Activated gamma-delta T cell treated with Interleukin-2 at 50 U/mL for 16 hours (primary cell): ENCODE results near the gene CHD6.

ENCODE experiments used
- DNase-seq: peaks from one replicate; pipeline ENCODE4 v3.0.0-alpha.2; 2020

Gene CHD6

DNA sequence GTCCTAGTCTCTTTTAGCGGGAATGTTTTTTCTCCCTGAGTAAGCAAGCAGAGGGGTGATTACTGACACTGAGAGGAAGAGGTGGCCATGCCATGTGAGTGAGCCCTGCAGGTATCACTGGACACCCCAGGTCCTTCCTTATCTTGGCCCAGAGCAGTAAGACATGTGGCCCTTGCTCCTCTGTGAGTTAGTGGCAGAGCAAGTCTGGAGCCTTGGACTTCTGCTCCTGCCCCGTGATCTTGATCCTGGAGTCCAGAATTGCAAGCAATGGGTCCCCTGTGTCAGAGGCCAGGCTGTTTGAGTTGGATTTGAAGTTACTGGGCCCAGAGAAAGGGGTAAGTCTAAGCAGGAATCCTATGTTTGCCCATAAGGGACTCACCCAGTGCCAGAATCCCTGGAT lies 159.4 kb downstream of the CHD6 start:
- DNase-seq, result no peak

DNA sequence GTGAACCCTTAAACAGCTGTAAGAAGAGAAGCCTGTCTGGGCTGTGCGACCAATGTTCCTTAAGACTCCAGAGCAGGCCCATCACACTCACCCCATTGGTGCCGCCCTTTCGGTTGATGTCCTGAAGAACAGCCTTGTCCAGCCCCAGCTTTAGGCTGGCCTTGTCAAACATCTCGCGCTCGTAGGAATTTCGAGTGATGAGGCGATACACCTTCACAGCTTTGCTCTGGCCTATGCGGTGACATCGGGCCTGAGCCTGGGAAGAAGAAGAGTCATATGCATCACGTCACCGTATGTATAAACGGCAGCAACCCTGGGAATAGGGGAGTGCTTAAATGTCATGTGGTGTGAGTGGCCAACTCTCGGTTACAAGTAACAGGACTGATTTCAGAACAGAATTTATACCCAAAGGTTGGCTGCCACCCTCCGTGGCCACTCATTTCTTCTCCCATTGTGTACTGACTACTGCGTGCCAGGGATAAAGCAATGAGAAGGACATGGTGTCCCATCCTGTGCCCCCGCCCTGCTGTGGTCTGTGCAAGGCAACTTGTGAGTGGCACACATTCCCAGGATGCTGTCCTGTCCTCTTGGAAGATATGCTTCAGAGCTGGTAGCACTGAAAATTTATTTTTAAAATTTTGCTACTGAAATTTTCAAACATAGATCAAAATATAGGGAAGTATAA lies 160.9 kb downstream of the CHD6 start:
- no peak for DNase-seq

DNA sequence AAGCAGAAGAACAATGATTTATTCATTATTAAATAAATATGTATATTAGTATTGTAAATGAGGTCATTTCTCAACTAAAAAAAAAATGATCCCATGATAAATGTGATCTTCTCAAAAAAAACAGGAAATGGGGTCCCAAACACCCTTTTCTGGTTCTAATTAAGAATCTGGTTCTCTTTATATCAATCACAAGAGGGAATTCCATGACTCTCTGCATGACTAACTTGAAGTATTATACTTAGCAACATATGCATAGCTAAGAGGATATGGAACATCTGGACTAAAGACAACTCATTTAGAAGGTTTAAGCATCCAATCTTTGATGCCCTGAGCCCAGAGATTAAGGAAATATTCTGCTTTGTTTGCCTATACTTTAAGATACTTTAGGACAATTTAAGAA lies 161.8 kb downstream of the CHD6 start:
- no peak for DNase-seq

DNA sequence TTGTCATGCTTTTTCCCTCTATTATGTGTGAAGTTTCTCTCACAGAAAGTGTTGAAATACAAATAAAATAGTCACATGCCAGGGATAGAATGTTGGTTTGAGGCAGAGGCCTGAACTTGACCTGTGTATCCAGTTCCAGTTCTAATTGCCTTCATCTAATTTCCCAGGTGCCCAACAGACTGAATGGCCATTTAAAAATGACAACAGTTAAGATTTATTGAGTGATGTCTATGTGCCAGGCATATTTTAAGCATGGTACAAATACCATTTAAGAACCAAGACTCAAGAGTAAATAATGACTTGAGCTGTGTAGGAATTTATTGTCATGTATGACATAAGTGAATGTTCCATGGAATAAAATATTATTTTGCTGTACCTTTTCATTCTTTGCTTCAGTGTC lies 163.9 kb downstream of the CHD6 start:
- DNase-seq, result no peak

DNA sequence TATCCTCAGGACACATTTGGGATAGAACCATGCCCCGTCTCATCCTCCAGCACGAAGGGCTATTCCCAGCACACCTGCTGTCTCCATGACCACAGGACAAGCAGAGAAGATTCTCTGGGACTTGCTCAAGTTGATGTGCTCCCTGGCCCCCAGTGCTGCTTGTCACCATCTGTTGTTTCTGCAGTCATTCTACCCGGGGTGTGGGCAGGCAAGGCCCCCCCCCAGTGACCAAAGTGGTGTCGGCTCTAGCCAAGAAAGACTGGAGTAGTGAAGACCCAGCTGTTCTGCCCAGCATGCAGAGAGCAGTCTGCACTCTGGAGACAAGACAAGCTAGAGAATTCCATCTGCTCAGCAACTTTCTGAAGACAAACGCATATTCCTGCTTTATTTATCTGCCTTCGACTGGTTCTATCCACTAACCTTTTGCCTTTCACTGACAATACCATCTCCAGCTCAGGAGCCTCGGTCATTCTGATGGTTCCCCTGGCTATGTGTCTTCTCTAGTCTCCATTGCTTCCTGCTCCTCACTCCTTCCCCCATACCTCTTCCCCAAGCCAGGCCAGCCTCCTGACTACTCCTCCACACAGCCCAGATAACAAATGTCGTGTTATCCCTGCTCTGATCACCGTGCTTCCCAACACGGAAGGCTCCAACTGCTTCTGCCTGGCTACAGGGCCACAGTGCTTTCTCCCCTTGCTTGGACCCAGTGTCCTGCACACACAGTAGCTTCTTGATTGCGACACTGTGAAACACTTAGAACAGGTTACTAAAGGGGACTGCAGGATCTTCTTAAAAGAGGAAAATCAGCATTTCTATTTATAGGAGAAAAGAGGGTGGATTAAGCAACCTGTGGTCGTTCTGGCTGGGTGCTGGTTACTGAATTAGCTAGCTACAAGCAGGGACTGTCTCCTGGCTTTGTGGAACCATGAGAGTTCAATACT lies 164.9 kb downstream of the CHD6 start:
- no peak for DNase-seq

DNA sequence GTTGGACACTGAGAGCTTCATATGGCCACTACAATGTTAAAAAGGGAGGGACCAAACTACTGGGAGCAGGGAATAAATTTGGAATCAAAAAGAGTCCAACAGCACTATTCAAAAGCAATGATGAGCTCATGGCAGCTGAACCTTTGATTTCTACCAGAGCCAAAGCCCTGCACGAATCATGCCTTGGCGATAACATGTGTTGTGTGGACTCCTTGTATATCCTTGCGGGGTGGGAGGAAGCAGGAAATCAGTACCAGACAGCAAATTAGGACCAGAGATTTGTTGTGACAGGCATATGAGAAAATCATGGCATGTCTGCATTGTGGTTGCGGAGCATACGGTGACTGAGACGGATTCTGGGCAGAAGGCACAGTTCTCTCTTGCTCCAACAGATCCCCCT lies 166.0 kb downstream of the CHD6 start:
- no peak for DNase-seq

DNA sequence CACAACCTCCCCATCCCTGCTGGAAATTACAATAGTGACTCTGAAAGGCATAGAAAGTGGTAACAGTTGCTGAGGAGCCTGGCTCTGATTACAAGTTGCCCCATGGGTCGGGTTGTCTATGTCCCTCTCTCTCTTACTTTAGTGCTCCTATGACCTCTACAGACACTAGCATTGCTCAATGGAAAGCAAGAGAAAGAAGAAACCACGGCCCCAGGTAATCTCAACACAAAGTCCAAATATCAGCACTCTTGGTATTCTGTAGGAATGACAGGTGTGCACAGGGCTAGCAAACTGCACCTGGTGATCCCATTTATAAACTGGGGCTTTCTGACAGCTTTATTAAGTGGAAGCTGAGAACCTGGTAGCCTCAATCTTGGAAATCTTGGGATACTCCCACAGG lies 171.2 kb downstream of the CHD6 start:
- no peak for DNase-seq

DNA sequence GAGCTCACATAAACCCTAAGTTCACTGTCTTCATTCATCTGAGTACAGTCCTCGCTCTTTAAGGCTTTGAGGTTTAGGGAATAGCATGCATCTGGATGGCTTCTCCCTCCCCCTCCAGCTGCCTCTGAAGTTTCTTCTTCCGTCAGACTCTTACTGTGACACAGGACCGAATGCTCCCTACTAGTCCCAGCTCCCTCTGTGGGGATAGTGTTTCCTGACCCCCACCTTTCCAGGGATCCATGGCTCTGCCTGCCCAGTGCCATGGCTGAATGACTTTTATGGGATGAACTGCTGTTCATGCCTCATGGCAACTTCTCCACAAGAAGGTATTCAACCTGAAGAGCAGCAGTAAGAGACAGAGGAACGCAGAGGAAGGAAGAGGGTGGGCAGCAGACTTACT lies 171.7 kb downstream of the CHD6 start:
- no peak for DNase-seq

DNA sequence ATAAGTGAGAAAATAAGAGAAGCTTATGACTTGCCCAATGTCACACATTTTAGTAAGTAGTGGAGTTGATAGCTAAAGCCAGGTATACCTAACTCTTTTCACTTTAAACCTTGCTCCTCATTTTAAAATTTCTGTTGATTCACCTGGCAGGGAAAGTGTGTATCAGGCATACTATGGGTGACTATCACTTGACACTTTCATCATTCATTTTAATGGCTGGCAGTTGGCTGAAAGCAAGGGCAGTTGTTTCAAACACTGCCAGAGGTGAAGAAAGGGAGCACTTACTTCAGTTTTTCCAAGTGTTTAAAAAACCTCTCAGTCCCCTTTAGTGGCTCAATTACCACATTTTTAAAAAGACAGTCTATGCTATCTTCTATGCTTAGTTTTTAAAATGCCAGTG lies 173.4 kb downstream of the CHD6 start:
- no peak for DNase-seq

DNA sequence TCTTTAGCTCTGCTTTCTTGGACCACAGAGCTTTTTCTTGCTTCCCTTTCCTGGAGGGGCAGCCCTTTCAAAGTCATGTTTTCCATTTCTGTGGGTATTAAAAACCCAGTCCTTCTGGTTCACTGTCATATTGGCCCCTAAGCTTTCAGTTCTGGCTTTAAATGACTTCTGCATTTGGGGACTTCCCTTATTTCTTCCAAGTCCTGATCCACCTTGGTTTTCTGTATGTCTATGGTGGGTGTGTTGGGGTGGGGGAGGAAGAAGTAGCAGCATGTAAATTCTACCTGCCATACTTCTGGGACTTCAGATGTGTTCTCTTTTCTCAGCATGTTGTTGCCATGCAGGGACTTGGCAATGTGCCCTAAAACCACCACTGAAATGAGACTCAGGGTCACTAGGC lies 174.5 kb downstream of the CHD6 start:
- DNase-seq, result no peak

DNA sequence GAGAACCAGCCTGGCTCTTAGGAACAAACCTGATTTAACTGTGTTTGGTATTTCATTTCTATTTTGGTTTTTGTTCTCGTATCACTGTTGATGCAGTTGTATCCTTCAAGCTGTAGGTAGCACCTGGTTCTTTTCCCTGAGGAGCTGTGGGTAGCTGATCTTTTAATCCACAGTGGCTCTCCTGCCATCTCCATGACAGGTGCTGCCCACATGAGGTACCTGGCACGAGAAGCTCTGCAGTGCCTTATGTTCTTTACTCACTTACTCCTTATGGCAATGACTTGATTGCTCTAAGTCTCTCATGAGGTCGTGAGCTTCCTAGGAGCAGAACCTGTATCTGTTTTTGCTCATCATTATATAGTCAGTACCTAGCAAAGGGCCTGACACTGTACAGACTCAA lies 177.3 kb downstream of the CHD6 start:
- no peak for DNase-seq

DNA sequence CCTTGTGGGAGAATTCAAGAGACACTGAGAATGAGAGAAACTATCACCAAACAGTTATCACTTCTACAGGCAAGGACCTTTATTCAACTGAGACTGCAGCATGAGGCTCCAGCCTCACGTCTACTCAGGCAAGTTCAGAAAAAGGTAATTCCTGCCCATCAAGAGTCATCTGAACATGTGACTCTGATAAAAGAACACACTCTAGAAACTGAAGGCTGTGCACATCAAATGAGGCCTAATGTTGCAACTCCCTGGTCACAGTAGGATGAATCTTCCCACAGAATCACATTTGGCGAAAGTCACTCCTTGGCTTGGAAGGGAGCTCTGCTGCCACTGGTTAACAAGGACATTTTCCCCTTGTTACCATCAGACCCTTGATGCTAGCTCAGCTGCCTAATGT lies 180.3 kb downstream of the CHD6 start:
- no peak for DNase-seq

DNA sequence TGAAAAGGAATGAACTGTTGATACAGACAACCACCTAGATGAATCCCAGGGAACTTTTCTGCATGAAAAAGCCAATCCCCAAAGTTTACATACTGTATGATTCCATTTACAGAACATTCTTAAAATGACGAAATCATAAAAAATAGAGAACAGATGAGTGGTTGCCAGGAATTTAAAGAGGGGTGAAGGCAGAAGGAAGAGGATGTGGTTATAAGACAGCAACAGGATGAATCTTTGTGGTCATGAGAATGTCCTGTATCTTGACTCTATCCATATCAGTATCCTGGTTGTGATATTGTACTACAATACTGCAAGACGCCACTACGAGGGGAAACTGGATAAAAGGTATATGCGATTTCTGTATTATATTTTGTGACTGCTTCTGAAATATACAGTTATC lies 181.5 kb downstream of the CHD6 start:
- DNase-seq, result no peak

DNA sequence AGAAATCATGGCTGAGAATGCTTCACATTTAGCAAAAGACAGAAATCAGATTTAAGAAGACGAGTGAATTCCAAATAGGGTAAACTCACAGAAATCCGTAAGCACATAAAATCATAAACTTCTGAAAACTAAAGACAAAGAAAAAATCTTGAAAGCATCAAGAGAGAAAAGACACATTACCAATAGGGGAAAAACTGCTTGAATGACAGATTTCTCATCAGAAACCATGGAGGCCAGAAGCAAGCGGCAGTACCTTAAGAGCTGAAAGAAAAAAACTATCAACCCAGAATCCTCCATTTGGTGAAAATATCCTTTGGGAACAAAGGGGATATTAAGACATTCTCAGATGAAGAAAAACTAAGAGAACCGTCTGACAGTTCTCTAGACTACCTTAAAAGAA lies 185.0 kb downstream of the CHD6 start:
- no peak for DNase-seq

DNA sequence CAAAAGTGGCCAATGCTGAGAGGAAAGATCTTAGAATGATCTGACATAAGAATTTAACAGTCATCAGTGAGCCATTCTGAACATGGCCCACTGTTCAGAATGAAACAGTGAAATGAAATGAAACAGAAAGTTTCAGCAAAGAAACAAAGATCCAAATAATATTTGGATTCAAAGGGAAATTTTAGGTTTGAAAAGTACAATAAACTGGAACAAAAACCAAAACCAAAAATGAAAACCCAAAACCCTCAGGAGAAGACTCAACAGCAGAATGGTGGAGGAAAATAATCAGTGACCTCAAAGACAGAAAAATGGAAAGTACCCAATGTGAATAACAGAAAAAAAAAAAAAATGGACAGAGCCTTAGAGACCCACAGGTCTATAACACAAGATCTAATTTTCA lies 185.4 kb downstream of the CHD6 start:
- no peak for DNase-seq

DNA sequence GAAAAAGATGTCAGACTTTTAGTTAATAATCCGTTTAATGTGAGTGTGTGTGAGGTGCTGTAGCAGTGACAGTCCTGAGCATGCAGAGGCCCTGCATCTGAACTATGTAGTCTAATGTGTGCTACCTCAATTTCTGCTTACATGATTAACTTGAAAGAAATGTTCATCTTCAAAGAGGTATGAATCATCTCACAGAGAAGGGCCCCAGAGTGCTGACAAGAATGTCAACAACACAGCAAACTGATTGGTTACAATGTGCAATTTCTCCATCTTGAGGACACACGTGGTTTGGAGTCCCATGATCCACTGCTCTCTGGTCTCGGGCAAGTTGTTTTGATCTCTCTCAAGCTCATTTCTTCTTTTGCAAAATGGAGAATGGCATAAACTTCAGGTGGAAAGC lies 189.9 kb downstream of the CHD6 start:
- DNase-seq, result peak; percentile 47

DNA sequence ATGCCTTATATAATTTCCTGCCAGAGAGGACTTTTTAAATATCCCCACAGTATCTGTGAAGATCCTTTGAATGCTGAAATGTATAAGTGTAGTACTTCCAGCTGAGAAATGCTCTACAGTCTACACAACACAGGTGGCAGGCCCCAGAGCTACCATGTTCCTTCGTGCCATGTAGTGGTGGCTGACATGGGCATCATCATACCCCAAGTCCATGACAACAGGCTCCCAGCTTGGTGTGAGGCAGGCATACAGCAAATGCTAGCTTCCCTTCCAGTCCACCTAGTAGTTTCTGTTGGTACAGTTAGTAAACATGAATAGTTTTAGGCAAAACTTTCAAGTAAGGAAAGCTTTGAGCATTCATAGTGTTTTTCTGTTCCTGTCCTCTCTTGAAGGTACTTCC lies 190.3 kb downstream of the CHD6 start:
- no peak for DNase-seq

DNA sequence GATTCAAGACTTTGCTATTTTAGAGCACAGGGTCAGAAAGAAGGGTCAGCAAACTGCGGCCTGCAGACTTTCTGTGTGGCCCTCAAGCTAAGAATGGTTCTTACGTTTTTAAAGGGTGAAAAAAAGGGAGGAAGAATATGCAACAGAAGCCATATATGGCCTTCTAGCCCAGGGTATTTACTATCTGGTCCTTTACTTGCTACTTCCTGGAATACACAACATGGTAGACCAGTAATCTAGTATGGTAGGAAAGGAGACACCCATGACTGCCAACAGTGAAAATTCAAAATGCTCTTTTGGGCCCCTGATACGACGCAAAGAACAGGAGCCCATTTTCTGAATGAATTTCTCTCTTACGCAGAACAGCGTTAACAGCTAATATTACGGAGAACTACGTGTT lies 191.2 kb downstream of the CHD6 start:
- no peak for DNase-seq

DNA sequence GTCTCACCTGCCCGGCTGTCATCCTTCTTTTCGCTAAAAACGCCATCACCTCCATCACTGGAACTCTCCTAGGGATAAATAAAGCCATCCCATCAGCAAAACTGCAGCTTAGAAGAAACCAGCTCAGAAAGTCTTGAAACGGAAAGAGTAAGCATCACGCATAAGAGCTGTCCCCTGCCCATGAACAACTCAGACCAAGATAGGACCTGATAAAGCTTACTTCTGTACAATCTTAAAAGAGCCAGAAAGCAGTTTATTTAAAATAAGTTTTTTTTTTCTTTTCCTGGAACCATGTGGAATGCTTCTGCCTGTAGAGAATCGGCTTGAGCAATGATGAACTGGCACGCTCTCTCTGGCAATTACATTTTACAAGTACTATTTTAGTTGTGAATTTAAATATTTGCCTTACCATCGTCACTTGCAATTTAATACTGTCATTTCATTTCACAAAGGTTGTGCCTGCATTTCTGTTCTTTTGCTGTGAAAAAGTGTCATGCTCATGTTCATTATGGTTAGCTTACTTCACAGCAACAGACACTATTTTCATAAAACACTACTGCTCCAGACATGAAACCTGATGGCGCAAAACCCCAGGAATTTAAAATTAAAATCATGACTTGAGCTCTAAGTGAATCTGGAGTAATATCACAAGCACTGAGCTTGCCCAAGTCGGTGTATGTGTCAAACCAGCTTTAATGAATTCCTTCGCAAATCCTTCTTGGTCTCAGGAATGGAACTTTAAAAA lies 191.9 kb downstream of the CHD6 start:
- no peak for DNase-seq

DNA sequence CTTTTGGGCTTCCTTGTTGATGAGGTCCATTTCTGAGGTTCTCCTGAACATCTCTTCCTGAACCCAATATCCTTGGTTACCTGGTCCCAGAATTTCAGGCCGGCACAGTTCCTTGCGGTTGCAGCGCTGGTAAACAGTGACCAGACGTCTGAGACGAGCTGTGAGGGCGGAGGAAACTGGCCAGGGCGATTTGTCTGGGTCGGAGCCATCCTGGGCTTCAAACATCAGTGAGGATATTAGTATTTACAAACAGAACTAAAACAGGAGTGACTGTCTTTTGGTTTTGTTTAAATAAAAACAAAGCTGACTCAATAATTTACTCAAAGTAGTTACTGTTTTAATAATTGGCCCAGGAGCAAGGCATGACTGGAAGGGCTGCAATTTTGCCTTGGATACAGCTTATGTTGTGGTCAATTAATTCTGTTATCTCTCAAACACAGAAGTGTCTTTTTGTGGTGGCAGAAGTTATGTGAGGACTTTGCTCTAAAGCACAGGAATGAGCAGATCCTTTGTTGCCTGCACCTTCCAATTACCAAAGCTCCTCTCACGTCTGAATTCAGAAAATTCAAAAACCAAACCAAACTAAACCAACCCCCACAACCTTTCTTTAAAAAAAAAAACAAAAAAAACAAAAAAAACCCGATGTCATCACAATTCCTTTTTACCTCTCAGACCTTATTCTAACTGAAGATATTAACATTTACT lies 192.8 kb downstream of the CHD6 start:
- DNase-seq, result no peak

DNA sequence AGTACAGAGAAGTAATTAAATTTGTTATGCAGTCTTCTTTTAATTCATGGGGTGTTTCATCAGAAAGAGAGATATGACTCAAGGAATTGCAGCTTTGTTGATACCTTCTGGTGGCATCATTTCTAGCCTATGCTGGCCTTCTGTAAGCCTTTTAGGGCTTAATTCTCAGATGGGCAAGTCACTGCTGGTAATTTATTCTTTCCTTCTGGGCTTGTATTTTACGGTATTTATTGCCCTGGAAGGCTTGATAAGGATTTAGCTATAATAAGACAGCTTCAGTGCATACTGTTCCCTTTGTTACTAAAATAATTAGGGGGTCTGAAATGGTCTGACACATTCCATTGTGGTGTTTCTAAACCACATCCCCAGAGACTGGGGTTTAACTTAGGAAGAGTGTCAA lies 193.6 kb downstream of the CHD6 start:
- no peak for DNase-seq

DNA sequence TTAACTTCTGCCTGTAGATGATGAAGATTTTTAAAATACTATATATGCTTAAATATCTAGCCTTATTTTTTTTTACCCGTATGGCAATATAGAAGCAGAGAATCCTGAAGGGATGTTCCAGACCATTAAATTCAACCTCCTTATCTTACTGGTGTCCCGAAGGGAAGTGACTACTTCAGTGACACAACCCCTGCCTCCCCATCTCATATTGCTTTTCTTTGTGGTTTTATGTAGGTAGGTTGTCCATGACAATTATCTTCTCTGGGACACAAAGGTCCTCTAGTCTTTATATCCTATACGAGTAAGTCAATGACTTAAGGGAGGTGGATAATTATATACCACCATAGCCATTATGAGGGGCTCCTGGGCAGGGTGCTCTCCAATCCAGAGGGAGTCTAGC lies 194.2 kb downstream of the CHD6 start:
- DNase-seq, result no peak

DNA sequence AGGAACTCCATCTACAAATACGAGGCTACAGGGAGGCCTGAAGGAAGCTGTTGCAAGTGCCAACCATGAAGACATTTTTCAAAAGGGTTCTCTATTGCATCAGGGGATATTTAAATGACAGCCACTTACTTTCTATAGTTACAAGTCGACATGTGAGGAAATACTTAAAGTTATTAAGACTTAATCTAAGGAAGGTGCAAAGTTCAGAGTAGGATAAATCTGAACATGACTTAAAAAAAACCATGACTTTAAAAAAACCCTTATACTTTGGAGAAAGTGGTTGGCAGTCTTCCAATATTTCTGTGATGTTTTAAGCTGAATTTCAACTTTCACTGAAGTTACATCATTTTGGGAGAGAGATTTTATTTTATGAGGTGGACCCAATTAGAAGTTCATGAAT lies 195.2 kb downstream of the CHD6 start:
- DNase-seq, result no peak
